ENCODE results near the gene IL7R. TPM values are rescaled to one million over a fixed set of nuclear protein-coding genes. Genes with fewer than 3 reads are reported as not detected.

Gene IL7R
- total RNA-seq, 1 experiment from 2014 or later: 0.26 TPM

GRCh38 chr5:35863159-35863558, 6.5 kb downstream of the IL7R start:
- DNase-seq (ENCODE audit: unreplicated experiment): no peak
- no peak for TF ChIP-seq CTCF (IDR thresholded peaks at IDR 0.05; ENCODE audit: unreplicated experiment)
- BruUV-seq (replicated peaks): no TSS peak
- H3K9me3 Mint-ChIP-seq (ENCODE audit: unreplicated experiment): no peaks in the 10 kb centered on the region
- CTCF ChIA-PET: interaction anchor here (0.6 to 1.5 kb wide), 4 partner anchors 9 to 355 kb away, joined by 3 read pairs; no protein-coding TSS in a partner anchor
- H3K4me1 Mint-ChIP-seq (ENCODE audit: insufficient read depth, unreplicated experiment): peaks cover under 1% of the 10 kb centered on the region
- POLR2A ChIA-PET: no interaction called here
- H3K36me3 Mint-ChIP-seq (ENCODE audit: insufficient read depth, unreplicated experiment): no peaks in the 10 kb centered on the region
- no peak overlapping the region for H3K27ac Mint-ChIP-seq (ENCODE audit: low read depth, unreplicated experiment)
- no peaks in the 10 kb centered on the region for H3K27me3 Mint-ChIP-seq (ENCODE audit: insufficient read depth, unreplicated experiment)
- intact Hi-C loops (cut with micrococcal nuclease): no loop called here
- no peak overlapping the region for H3K4me3 Mint-ChIP-seq (ENCODE audit: unreplicated experiment)

GRCh38 chr5:35867998-35868397, 11.3 kb downstream of the IL7R start:
- Mint-ChIP-seq H3K27me3 (ENCODE audit: insufficient read depth, unreplicated experiment) (no peaks in the 10 kb centered on the region), H3K9me3 (ENCODE audit: unreplicated experiment) (no peaks in the 10 kb centered on the region), H3K36me3 (ENCODE audit: insufficient read depth, unreplicated experiment) (no peaks in the 10 kb centered on the region), H3K4me3 (ENCODE audit: unreplicated experiment) (no peak overlapping the region), H3K4me1 (ENCODE audit: insufficient read depth, unreplicated experiment) (no peaks in the 10 kb centered on the region), H3K27ac (ENCODE audit: low read depth, unreplicated experiment) (peak overlapping the region; percentile 58)
- intact Hi-C loops (cut with micrococcal nuclease): no loop called here
- POLR2A ChIA-PET: interaction anchor here (1.2 kb wide), 1 partner anchor 10 kb away, joined by 3 read pairs; no protein-coding TSS in a partner anchor
- no TSS peak for BruUV-seq (replicated peaks)
- DNase-seq (ENCODE audit: unreplicated experiment): no peak
- no peak for TF ChIP-seq CTCF (IDR thresholded peaks at IDR 0.05; ENCODE audit: unreplicated experiment)
- CTCF ChIA-PET: no interaction called here

GRCh38 chr5:35869685-35870277, 13.1 kb downstream of the IL7R start:
- Mint-ChIP-seq H3K9me3 (ENCODE audit: unreplicated experiment) (no peaks in the 10 kb centered on the region), H3K4me1 (ENCODE audit: insufficient read depth, unreplicated experiment) (no peaks in the 10 kb centered on the region), H3K27me3 (ENCODE audit: insufficient read depth, unreplicated experiment) (no peaks in the 10 kb centered on the region), H3K27ac (ENCODE audit: low read depth, unreplicated experiment) (no peak overlapping the region), H3K36me3 (ENCODE audit: insufficient read depth, unreplicated experiment) (no peaks in the 10 kb centered on the region), H3K4me3 (ENCODE audit: unreplicated experiment) (no peak overlapping the region)
- no TSS peak for BruUV-seq (replicated peaks)
- DNase-seq (ENCODE audit: unreplicated experiment): no peak
- no peak for TF ChIP-seq CTCF (IDR thresholded peaks at IDR 0.05; ENCODE audit: unreplicated experiment)
- ChIA-PET POLR2A (no interaction called here), CTCF (interaction anchor here (0.7 kb wide), 1 partner anchor 51 kb away, joined by 3 read pairs; no protein-coding TSS in a partner anchor)
- intact Hi-C loops (cut with micrococcal nuclease): no loop called here

GRCh38 chr5:35870605-35871004, 13.9 kb downstream of the IL7R start:
- Mint-ChIP-seq H3K27ac (ENCODE audit: low read depth, unreplicated experiment) (no peak overlapping the region), H3K4me3 (ENCODE audit: unreplicated experiment) (no peak overlapping the region), H3K36me3 (ENCODE audit: insufficient read depth, unreplicated experiment) (no peaks in the 10 kb centered on the region), H3K4me1 (ENCODE audit: insufficient read depth, unreplicated experiment) (no peaks in the 10 kb centered on the region), H3K9me3 (ENCODE audit: unreplicated experiment) (no peaks in the 10 kb centered on the region), H3K27me3 (ENCODE audit: insufficient read depth, unreplicated experiment) (no peaks in the 10 kb centered on the region)
- POLR2A ChIA-PET: no interaction called here
- TF ChIP-seq CTCF (IDR thresholded peaks at IDR 0.05; ENCODE audit: unreplicated experiment): no peak
- no peak for DNase-seq (ENCODE audit: unreplicated experiment)
- intact Hi-C loops (cut with micrococcal nuclease): no loop called here
- BruUV-seq (replicated peaks): no TSS peak
- CTCF ChIA-PET: no interaction called here

All from MCF 10A (cell line).